Measurements from ENCODE around the gene CACNA1H. TPM values are rescaled to one million over a fixed set of nuclear protein-coding genes. Genes with fewer than 3 reads are reported as not detected.

Gene CACNA1H
- total and polyA plus RNA-seq, 7 experiments from 2014 or later, result 0.31 to 8.8 (median 2.2) TPM

GRCh38 chr16:1258906-1259759 lies 106.2 kb downstream of the CACNA1H start:
- no peak for DNase-seq
- H3K27me3 Mint-ChIP-seq, result peaks cover 18 to 28% (median 19%) of the 10 kb centered on the region in 5 donors
- H3K4me3 Mint-ChIP-seq, result peak overlapping the region; percentile 9 to 73 (median 60)
- POLR2A ChIA-PET, result no interaction called here
- intact Hi-C loops (cut with micrococcal nuclease), result no loop called here
- peaks cover 0 to 9% (median 5%) of the 10 kb centered on the region in 7 donors for H3K4me1 Mint-ChIP-seq
- peaks cover 0 to under 1% (median 0%) of the 10 kb centered on the region in 11 donors for H3K9me3 Mint-ChIP-seq
- Histone ChIP-seq H3K27me3 (ENCODE audit: control insufficient read depth in 2 of 2, insufficient read depth in 2 of 2, low read length in 2 of 2) (no peaks in the 10 kb centered on the region), H3K9me3 (ENCODE audit: control insufficient read depth in 2 of 3, low read length in 3 of 3) (no peaks in the 10 kb centered on the region), H3K36me3 (ENCODE audit: control insufficient read depth in 2 of 3, insufficient read depth in 3 of 3, low read length in 3 of 3) (no peaks in the 10 kb centered on the region), H3K27ac (ENCODE audit: low read depth, low read length) (no peak overlapping the region), H3K4me3 (ENCODE audit: low read length) (no peak overlapping the region), H3K4me1 (ENCODE audit: control insufficient read depth in 2 of 2, insufficient read depth in 2 of 2, low read length in 2 of 2) (no peaks in the 10 kb centered on the region)
- no peak for ATAC-seq
- H3K27ac Mint-ChIP-seq, result peak overlapping the region in 3 of 9 donors; percentile 18 to 62 (median 36)
- no peaks in the 10 kb centered on the region for H3K36me3 Mint-ChIP-seq
- CTCF ChIA-PET, result interaction anchor here (0.5 to 0.7 kb wide), 2 partner anchors 46 to 420 kb away, joined by 3 to 4 read pairs; no protein-coding TSS in a partner anchor

GRCh38 chr16:1259760-1260068 lies 106.8 kb downstream of the CACNA1H start:
- Mint-ChIP-seq H3K36me3 (no peaks in the 10 kb centered on the region), H3K9me3 (peaks cover 0 to 6% (median 0%) of the 10 kb centered on the region in 11 donors), H3K27me3 (peaks cover 18 to 28% (median 19%) of the 10 kb centered on the region in 5 donors), H3K27ac (no peak overlapping the region), H3K4me1 (peaks cover 0 to 9% (median 5%) of the 10 kb centered on the region in 7 donors), H3K4me3 (peak overlapping the region in 1 of 10 donors; percentile 62)
- no peaks in the 10 kb centered on the region for H3K27me3 ChIP-seq (ENCODE audit: control insufficient read depth in 2 of 2, insufficient read depth in 2 of 2, low read length in 2 of 2)
- no peaks in the 10 kb centered on the region for H3K36me3 ChIP-seq (ENCODE audit: control insufficient read depth in 2 of 3, insufficient read depth in 3 of 3, low read length in 3 of 3)
- no peak for DNase-seq
- intact Hi-C loops (cut with micrococcal nuclease), result no loop called here
- POLR2A ChIA-PET, result no interaction called here
- no peaks in the 10 kb centered on the region for H3K4me1 ChIP-seq (ENCODE audit: control insufficient read depth in 2 of 2, insufficient read depth in 2 of 2, low read length in 2 of 2)
- no peak overlapping the region for H3K27ac ChIP-seq (ENCODE audit: low read depth, low read length)
- no peaks in the 10 kb centered on the region for H3K9me3 ChIP-seq (ENCODE audit: control insufficient read depth in 2 of 3, low read length in 3 of 3)
- CTCF ChIA-PET, result no interaction called here
- no peak overlapping the region for H3K4me3 ChIP-seq (ENCODE audit: low read length)
- ATAC-seq, result no peak

DNA sequence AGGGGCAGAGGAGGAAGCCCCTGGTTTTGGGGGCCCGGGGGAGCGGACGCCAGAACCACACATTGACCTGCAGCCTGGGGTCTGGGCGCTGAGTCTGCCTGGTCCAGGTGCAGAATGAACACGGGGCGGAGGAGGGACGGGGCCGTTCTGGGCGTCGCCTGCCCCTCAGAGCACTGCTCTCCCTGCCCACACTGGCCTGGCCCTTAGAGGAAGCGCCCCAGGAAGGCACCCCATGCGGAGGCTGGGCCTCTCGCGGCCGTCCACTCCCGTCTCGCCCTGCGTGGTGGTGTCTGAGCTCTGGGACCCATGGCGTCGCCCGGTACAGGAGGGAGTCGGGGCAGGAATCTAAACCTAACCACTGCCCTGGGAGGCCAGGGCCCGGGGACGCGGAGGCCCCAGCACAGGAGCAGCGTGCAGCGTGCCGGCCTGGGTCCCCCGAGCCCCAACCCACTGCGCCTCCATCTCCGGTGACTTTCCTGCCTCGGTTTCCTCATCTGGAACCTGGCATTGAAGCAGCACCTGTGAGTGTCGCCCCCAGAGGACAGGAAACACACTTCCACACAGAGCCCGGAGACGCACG lies 107.3 kb downstream of the CACNA1H start:
- Histone ChIP-seq H3K27me3 (ENCODE audit: control insufficient read depth in 2 of 2, insufficient read depth in 2 of 2, low read length in 2 of 2) (no peaks in the 10 kb centered on the region), H3K36me3 (ENCODE audit: control insufficient read depth in 2 of 3, insufficient read depth in 3 of 3, low read length in 3 of 3) (no peaks in the 10 kb centered on the region), H3K27ac (ENCODE audit: low read depth, low read length) (no peak overlapping the region), H3K9me3 (ENCODE audit: control insufficient read depth in 2 of 3, low read length in 3 of 3) (no peaks in the 10 kb centered on the region), H3K4me1 (ENCODE audit: control insufficient read depth in 2 of 2, insufficient read depth in 2 of 2, low read length in 2 of 2) (no peaks in the 10 kb centered on the region), H3K4me3 (ENCODE audit: low read length) (no peak overlapping the region)
- H3K4me3 Mint-ChIP-seq, result peak overlapping the region in 2 of 10 donors; percentile 16 to 62
- H3K36me3 Mint-ChIP-seq, result no peaks in the 10 kb centered on the region
- ATAC-seq (no peak), DNase-seq (no peak)
- peaks cover 18 to 28% (median 19%) of the 10 kb centered on the region in 5 donors for H3K27me3 Mint-ChIP-seq
- H3K27ac Mint-ChIP-seq, result peak overlapping the region in 1 of 9 donors; percentile 62
- peaks cover 0 to 9% (median 5%) of the 10 kb centered on the region in 7 donors for H3K4me1 Mint-ChIP-seq
- intact Hi-C loops (cut with micrococcal nuclease), result no loop called here
- peaks cover 0 to 10% (median 0%) of the 10 kb centered on the region in 11 donors for H3K9me3 Mint-ChIP-seq
- POLR2A ChIA-PET, result no interaction called here
- CTCF ChIA-PET, result no interaction called here

- ATAC-seq, result no peak
- no peak overlapping the region for H3K27ac Mint-ChIP-seq
- Histone ChIP-seq H3K4me1 (ENCODE audit: control insufficient read depth in 2 of 2, insufficient read depth in 2 of 2, low read length in 2 of 2) (no peaks in the 10 kb centered on the region), H3K27me3 (ENCODE audit: control insufficient read depth in 2 of 2, insufficient read depth in 2 of 2, low read length in 2 of 2) (no peaks in the 10 kb centered on the region), H3K27ac (ENCODE audit: low read depth, low read length) (no peak overlapping the region), H3K9me3 (ENCODE audit: control insufficient read depth in 2 of 3, low read length in 3 of 3) (no peaks in the 10 kb centered on the region), H3K36me3 (ENCODE audit: control insufficient read depth in 2 of 3, insufficient read depth in 3 of 3, low read length in 3 of 3) (no peaks in the 10 kb centered on the region), H3K4me3 (ENCODE audit: low read length) (no peak overlapping the region)
- no peak overlapping the region for H3K4me3 Mint-ChIP-seq
- POLR2A ChIA-PET, result no interaction called here
- H3K4me1 Mint-ChIP-seq, result peaks cover 0 to 9% (median 5%) of the 10 kb centered on the region in 7 donors
- H3K9me3 Mint-ChIP-seq, result peaks cover 0 to 10% (median 0%) of the 10 kb centered on the region in 11 donors
- DNase-seq, result no peak
- H3K27me3 Mint-ChIP-seq, result peaks cover 18 to 28% (median 19%) of the 10 kb centered on the region in 5 donors
- CTCF ChIA-PET, result no interaction called here
- intact Hi-C loops (cut with micrococcal nuclease), result no loop called here
- no peaks in the 10 kb centered on the region for H3K36me3 Mint-ChIP-seq
Observed at GRCh38 chr16:1261131-1261892, 108.4 kb downstream of the CACNA1H start.

DNA sequence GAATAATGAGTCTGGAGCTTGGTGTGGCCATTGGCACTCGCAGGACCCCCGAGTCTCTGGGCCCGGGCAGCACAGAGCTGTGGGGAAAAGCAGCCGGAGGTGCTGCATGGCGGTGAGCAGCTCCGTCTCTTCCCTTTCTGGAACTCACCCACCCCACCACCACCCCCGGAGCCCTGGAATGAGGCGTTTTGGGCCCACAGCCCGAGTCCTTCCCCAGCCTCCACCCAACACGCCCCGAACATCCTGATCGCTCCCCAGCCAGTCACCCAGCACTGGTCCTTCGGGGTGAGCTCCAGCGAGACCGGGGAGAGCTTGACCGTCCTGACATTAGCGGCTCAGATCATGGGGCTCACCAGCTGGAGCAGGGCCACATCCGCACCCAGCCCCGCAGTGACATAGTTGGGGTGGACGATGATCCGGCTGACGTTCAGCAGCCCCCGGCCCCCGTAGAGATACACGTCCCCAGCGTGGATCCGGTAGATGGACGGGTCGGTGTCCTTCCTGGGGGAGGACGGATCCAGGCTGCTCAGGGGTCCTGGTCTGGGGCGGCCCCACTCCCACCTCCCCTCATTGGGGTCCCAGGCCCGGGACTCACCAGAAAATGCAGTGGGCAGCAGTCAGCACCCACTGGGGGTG lies 109.4 kb downstream of the CACNA1H start:
- intact Hi-C loops (cut with micrococcal nuclease), result no loop called here
- Mint-ChIP-seq H3K4me1 (peaks cover 0 to 9% (median 5%) of the 10 kb centered on the region in 7 donors), H3K27ac (peak overlapping the region in 1 of 9 donors; percentile 59), H3K4me3 (no peak overlapping the region), H3K36me3 (no peaks in the 10 kb centered on the region), H3K9me3 (peaks cover 0 to 10% (median 0%) of the 10 kb centered on the region in 11 donors), H3K27me3 (peaks cover 18 to 28% (median 19%) of the 10 kb centered on the region in 5 donors)
- H3K27me3 ChIP-seq (ENCODE audit: control insufficient read depth in 2 of 2, insufficient read depth in 2 of 2, low read length in 2 of 2), result no peaks in the 10 kb centered on the region
- DNase-seq, result no peak
- H3K9me3 ChIP-seq (ENCODE audit: control insufficient read depth in 2 of 3, low read length in 3 of 3), result no peaks in the 10 kb centered on the region
- CTCF ChIA-PET, result no interaction called here
- no peaks in the 10 kb centered on the region for H3K4me1 ChIP-seq (ENCODE audit: control insufficient read depth in 2 of 2, insufficient read depth in 2 of 2, low read length in 2 of 2)
- no peak for ATAC-seq
- POLR2A ChIA-PET, result no interaction called here
- no peak overlapping the region for H3K27ac ChIP-seq (ENCODE audit: low read depth, low read length)
- no peaks in the 10 kb centered on the region for H3K36me3 ChIP-seq (ENCODE audit: control insufficient read depth in 2 of 3, insufficient read depth in 3 of 3, low read length in 3 of 3)
- no peak overlapping the region for H3K4me3 ChIP-seq (ENCODE audit: low read length)

DNA sequence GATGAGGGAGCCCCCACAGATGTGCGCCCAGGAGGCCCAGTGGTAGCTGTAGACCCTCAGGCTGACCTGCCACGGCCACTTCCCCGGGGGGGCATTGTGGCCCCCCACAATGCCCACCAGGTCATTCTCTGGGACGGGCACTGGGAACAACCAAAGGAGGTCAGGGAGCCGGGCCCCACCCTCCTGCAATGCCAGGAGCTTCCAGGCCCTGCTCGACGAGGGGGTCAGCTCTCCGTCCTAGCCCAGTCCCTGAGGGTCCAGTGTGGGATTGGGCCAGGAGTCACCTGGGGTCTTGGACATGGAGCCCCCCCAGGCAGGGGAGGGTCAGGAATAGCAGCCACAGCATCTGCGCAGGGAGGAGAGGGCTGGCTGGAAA lies 109.9 kb downstream of the CACNA1H start:
- Mint-ChIP-seq H3K27me3 (peaks cover 18 to 28% (median 19%) of the 10 kb centered on the region in 5 donors), H3K9me3 (peaks cover 0 to 10% (median 0%) of the 10 kb centered on the region in 11 donors), H3K36me3 (no peaks in the 10 kb centered on the region), H3K27ac (no peak overlapping the region), H3K4me3 (no peak overlapping the region), H3K4me1 (peaks cover 0 to 9% (median 5%) of the 10 kb centered on the region in 7 donors)
- no peaks in the 10 kb centered on the region for H3K36me3 ChIP-seq (ENCODE audit: control insufficient read depth in 2 of 3, insufficient read depth in 3 of 3, low read length in 3 of 3)
- no peak for ATAC-seq
- H3K4me3 ChIP-seq (ENCODE audit: low read length), result no peak overlapping the region
- no peaks in the 10 kb centered on the region for H3K9me3 ChIP-seq (ENCODE audit: control insufficient read depth in 2 of 3, low read length in 3 of 3)
- CTCF ChIA-PET, result no interaction called here
- no peaks in the 10 kb centered on the region for H3K27me3 ChIP-seq (ENCODE audit: control insufficient read depth in 2 of 2, insufficient read depth in 2 of 2, low read length in 2 of 2)
- DNase-seq, result no peak
- no peaks in the 10 kb centered on the region for H3K4me1 ChIP-seq (ENCODE audit: control insufficient read depth in 2 of 2, insufficient read depth in 2 of 2, low read length in 2 of 2)
- POLR2A ChIA-PET, result no interaction called here
- intact Hi-C loops (cut with micrococcal nuclease), result no loop called here
- no peak overlapping the region for H3K27ac ChIP-seq (ENCODE audit: low read depth, low read length)

All from naive thymus-derived CD4-positive, alpha-beta T cell (primary cell).